SIG-M5 (cell line): ENCODE results near the gene DUSP2.

Source experiments
- DNase-seq: peaks from one replicate; lab custom pipeline; 2025; lab: John Stamatoyannopoulos, UW

DUSP2 gene

DNA sequence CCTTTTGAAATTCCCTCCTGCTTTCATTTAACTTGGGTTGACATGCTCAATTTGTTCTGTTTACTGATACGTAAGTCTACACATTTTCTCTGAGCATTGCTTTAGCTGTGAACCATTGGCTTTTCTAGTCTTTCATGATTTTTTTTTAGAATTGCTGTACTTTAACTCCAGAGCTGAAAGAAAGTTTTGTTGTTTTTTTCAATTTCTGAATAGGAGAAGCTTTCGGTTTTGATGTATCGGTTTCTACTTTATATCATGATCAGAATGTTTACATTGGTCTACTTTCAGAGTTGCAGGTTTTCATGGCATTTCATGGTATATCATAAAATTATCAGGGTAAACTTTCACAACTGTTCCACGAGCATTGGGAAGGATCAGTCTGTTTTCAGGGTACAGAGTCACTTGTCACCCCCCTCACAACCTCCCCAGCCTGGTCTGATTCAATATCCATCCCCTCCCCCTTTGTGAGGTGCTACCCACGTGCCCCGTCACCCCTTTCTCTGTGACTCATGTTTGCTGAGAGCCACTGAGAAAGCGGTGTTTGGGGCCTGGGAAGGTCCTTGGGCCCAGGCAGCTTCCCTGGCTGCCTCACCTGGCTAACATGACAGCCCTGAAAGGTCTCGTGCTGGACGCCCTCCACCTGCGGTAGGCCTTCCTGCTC is 14.0 kb downstream of the DUSP2 start:
- DNase-seq: no peak

DNA sequence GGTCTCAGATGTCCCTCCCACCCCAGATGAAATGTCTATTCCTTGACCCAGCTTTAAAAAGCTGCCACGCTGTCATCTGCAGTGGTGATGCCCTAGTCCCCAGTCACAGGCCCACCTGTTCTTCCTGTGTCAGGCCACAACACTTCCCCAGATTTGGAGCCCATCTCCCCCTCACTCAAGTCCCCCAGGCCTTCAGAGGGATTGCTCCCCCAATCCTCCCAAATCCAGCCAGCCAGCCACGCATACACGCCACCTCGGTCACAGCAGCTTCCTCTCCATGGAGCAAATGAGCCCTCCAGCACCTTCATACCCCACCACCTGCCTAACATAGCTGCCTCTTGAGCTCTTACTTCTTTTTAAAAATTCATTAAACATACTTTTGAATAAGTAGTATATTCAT is 14.8 kb downstream of the DUSP2 start:
- no peak for DNase-seq

DNA sequence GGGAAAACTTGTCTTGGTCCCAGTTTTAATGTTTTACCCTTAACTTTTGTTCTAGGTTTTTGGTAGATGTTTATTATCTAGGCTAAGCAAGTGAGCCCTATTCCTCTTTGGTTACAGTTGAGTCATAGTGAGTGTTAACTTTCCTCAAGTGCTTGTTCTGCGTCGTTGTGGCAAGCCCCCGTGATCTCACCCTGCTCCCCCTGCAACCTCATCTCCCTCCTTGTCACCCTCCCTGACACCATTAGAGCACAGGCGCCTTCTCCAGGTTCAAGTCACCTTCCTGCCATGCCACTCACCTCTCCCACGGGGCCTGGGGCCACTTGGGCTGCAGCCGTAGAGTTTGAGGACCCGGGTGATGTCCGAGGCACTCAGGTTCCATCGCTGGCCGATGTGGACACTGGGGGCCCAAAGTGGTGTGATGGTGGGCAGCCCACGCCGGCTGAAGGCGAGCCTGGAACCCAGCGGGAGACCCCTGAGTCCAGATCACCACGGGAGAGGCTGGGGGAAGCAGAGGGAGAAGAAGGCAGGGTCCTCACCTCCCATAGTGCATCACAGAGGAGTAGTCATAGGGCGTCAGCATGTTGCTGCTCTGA is 15.6 kb downstream of the DUSP2 start:
- DNase-seq: no peak

DNA sequence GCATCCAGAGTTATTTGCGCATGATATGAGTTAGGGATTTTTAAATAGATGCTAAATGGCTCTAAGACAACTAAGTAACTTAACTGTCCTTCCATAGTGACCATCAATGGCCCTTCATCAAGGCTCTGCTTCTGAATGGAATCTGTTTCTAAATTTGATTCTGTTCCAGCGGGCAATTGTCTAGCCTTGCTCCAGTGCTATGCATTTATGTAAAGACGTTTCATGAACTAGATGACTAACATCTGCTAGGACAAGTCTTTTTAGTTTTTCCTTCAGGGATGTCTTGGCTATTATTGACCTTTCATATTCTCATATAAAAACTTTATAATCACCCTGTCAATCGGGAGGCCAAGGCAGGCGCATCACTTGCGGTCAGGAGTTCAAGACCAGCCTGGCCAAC is 16.8 kb downstream of the DUSP2 start:
- no peak for DNase-seq

DNA sequence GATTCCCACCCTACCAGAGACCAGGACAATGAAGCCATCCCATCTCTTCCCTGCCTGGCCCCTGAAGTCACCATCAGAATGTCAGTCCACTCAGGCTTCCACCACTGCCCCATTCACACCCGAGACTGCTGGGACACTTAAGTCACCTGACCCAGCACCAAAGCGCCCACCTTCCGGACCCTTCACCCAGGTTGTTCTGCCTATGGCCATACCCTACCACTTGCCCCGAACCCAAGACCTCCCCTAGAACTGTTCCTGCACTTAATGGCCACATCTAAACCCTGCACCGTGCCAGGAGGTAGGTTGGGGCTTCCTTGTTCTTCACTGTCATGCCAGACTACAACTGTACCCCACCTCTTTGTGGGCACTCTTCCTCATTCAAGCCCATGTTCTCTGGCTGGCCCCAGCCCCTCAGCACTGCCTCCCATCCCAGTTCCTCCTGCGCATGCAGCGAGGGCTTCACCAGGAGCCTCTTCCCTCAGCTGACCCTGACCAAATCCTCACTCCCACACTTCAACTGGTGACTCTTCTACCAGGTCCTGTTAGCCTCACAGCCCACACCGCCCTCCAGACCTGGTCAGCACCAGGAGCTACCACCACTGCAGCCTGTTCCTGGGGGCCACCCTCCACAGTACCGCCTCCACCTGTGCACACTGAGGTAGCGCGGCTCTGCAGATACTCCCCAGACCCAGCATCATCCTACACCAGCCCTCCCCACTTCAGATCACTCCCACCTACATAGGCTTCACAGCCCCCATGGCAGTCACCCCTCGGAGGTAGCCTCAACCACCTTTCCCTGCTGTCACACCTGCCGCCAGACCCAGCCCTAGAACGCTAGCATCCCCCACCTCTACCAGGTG is 20.6 kb downstream of the DUSP2 start:
- DNase-seq: no peak

DNA sequence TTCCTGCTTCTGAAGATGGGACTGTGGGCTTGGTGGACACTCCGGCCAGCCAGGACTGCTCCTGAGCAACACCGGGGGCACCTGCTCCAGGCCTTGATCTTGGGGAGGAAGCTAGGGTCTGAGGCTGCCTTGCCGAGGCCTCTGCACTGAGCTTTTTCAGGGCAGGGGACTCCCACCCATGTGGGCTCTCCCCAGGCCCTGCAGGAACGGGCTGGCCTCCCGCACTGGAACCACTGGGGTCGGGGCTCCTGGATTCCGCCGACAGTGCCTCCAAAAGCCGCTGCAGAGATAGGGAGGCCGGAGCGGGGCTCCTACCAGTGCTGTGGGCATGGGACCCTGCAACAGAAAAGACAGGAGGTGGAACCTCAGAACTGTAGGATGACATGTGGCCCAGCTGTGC is 21.3 kb downstream of the DUSP2 start:
- no peak for DNase-seq

DNA sequence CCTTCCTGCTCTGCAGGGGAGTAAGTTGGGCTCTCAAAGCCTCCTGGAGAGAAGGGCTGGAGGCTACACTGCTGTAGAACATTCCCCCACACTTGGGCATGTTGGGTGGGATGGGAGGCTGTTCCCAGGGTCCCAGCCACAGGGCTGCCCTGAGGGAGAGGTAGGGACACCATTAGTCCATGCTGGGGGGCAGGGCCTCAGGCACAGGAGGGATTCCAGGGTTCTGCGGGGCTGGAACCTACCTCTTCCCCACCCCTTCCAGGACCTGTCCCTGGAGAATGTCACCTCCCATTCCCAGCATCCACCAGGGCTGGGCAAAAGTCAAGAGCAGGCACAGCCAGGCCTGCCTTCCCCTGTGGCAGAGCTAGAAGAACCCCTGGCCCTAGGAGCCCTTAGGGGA is 21.9 kb downstream of the DUSP2 start:
- DNase-seq: no peak

DNA sequence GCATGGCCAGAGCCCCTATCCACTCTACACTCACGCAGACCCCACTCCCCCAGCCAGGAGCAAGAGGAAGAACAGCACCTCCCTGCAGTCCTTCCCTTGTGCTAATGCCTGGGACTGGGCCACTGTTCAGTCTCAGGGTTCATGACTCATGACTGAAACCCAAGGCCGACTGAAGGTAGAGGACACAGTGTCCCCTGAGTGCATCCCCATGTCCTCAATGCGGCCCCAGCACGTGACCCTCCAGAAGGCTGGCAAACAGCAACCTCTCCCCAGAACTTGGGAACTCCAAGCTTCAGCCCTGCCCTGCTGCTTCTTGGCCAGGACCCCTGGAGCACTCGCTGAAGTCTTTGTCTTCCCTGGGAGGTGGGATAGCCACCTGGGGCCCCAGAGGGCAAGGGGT is 22.8 kb downstream of the DUSP2 start:
- DNase-seq: no peak

DNA sequence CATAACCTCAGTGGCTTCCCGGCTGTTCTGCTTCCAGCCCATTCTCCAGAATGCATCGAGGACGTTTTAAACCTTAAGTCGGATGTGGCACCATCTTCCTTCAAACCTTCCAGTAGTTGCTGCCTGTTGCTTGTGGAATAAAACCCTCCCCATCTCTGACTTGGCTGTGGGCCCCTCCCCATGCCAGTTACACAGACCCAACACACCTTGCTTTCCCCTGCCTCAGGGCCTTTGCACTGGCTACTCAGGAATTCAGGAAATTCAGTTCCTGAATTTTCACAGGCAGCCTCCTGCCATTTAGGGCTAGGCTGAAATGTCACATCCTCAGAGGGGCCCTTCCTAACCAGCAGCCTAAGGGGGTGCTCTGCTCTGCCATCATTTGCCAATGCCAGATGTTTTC is 23.8 kb downstream of the DUSP2 start:
- DNase-seq: no peak

DNA sequence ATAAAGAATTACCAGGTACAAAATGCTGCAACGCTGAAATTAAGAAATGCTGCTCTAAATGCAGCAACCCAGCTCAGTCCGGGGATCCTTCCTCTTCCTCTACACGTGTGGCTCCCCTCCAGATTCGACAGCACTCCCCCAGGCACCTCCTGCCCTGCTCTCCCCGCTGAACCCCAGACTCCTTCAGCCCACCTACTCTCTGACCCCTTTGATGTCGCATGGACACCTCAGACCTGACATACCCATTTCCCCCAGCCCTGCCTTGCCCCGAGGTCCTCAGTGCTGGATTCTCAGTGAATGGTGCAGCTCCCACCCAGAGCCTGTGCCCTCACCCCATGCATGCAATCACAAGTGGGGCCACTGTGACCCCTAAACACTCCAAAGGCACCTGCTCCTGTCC is 24.2 kb downstream of the DUSP2 start:
- no peak for DNase-seq

DNA sequence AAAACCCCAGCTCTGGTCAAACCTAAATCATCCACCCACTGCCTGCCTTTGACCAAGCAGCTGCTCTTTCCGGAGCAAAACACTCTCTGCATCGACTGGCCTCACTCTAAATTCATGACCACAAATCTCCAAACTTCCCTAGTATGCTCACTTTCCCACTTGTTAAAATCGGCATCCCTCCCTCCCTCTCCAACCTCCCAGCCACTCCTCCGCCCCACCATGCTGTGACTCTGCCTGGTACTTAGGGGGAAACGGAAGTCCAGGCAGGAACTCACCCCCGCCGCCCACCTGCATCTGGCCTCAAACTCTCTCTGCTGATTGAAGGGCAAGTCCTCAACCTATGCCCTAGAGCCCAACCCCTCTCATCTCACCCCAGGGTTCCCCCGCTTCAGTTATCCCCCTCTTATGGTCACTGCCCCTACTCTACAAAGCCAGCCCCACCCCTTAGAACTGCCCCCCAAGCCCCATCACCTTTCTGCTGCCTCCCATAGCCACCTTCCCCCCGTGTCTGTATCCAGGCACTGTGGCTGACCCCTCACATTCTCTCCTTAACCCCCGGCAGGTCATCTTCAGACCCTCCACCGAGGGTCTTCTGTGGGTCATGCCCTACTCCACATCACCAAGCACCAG is 25.0 kb downstream of the DUSP2 start:
- no peak for DNase-seq

DNA sequence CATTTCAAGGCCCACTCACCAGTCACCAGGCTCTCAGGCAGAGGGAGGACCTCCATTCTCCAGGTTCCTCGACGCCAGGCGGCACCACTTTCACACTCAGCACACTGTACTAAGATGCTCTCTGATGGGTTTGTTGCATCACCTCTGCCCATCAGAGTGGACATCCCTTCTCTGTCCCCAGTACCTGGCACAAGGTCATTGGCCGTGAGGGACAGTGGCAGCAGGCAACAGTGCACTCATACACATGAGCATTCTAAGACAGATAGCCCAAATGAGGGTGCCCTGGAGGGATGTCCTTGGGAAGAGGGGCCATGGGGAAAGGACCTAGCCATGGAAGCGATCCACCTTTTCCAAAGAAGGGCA is 25.9 kb downstream of the DUSP2 start:
- DNase-seq: no peak

DNA sequence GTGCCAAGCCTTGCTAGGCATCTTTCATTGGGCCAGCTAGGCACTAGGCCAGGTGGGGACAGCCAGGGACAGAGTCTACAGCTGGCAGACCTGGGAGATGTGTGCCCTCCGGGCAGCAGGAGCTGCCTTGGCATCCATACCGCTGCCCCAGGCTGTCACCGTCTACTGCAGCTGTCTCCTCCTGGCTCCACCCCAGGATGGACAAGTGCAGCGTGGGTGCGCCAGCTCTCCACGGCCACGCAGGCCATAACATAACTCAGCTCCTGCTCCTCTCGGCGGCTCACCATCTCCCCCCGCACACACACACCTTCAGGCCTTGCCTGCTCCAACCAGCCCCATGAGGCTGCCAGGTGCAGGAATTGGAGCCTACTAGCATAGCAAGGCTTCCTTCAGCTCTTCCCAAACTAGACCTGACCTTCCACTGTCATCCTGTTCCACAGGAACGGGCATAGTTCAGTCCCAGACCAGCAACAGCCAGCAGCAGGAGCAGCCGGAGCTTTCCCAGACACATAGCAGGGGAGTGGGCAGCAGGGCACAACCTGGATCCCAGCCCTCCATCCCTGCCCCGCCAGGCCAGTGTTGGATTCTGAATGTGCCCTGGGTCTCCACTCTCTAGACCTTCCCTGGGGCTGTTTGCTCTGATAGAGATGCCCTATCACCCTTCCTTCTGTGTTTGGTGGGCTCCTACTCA is 26.4 kb downstream of the DUSP2 start:
- no peak for DNase-seq

DNA sequence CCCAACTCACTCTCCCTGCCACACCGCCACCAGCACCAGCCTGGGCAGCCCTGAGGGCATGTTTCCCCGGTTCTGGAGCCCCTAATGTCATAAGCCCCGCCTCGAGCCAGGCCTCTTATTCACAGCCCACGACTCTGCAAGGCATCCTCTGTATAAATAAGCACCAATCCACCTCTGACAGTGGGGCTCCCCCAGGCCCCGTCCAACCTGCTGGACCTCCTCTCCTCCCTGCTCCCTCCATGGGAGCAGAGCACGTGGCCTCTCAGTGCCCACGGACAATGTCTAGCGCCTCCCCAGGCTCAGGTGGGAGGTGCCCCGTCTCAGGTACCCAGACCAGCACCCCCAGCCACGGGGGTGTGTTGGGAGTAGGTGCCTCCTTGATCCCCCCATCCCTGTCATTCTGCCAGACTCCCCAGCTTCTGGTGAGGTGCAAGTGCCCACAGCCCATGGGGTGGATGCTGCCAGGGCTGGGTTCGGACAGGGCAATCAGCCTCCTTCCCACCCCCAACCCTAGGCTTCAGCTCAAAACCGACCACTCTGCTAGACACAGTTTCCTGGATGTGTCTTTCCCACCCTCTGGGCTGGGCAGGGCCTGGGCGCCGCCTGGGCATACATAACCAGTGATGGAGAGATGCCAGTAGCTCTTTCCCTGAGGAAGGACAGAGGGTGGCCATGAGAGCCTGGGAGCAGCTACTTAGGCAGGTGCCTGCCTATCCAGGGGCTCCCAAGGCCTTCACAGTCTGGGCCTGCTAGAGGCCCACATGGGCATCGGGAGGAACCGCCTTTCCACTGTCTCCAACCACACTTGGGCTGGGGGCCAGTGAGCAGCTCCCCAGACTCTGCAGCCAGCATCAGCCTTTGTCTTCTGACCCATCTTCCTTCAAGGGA is 27.3 kb downstream of the DUSP2 start:
- no peak for DNase-seq

DNA sequence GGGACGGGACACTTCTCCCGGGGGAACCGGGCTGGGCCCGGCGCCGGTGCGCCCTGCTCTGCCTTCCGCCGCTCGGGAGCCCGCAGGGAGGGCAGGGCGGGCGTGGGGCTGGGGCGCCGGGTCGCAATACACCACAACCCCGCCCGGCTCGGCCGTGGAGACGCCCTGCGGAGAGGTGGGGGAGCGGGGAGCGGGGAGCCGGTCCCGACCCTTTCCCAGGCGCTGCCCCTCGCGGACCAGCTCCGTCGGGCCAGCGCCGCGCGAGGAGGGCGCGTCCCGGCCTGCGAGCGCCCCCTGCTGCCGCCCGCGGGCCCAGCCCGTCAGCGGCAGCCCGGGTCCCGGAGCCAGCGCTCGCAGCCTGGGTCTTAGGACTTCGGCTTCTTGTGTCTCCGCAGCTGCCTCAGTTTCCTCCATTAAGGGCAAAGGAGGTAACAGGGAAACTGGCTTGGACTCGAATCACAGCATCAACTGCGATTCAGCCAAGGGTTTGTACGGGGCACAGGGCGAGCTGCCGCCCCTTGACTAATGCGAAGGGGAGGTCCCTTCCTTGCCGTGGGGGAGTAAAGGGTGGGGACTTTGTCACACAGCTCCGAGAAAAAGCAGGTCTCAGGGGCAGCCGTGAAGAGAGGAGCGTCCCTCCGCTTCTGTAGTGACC is 28.2 kb downstream of the DUSP2 start:
- DNase-seq: no peak

DNA sequence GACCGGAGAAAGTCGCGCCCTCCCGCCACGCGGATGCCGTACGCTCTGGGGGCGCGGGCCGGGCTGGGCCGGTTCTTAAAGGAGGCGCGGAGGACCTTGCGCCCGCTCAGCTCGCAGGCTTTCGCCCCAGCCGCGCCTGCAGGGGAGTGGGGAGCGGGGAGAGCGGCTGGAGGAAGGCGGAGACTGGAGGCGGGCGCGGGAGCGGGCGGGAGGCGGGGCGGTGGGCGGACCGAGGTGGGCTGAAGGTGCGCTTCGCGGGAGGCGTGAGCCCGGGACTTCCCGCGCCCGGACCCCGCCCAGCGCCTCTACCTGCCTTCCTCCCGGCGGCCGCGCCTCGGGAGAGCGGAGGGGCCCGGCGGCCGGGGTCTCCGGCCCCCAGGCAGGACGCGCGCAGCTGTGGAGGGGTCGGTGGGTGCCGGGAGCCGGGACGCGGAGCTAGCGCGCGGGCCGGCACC is 28.8 kb downstream of the DUSP2 start, which contains the start of gene ADRA2B:
ADRA2B (minus strand) TSS at position 148 of the 455 bp plus-strand sequence. CDS start 422 bp downstream, outside the sequence.
- no peak for DNase-seq

DNA sequence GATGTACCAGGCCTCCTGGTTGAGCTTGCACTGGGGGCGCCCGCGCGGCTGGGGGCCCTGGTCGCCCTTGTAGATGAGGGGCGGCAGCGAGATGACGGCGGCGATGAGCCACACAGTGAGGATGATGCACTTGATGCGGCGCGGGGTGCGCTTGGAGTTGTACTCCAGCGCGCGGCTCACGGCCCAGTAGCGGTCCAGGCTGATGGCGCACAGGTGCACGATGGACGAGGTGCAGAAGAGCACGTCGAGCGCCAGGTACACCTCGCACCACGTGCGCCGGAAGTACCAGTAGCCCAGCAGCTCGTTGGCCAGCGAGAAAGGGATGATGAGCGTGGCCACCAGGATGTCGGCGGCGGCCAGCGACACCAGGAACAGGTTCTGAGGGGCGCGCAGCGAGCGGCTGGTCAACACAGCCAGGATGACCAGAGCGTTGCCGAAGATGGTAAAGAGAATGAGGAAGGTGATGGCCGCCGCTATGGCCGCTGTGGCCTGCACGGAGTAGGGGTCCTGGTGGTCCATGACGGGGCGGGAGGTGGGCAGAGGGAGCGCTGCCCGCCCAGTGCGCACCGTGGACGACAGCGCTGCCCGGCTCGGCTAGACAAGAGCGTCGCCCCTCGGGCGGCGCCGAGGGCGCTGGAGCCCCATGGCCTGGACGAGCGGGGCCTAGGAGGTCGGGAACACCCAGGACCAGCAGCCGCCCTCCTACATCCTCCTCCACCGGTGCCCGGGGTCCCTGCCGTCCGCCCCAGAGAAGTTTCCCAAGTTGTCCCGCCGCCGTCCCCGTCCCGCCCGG is 29.4 kb downstream of the DUSP2 start:
- DNase-seq: no peak

DNA sequence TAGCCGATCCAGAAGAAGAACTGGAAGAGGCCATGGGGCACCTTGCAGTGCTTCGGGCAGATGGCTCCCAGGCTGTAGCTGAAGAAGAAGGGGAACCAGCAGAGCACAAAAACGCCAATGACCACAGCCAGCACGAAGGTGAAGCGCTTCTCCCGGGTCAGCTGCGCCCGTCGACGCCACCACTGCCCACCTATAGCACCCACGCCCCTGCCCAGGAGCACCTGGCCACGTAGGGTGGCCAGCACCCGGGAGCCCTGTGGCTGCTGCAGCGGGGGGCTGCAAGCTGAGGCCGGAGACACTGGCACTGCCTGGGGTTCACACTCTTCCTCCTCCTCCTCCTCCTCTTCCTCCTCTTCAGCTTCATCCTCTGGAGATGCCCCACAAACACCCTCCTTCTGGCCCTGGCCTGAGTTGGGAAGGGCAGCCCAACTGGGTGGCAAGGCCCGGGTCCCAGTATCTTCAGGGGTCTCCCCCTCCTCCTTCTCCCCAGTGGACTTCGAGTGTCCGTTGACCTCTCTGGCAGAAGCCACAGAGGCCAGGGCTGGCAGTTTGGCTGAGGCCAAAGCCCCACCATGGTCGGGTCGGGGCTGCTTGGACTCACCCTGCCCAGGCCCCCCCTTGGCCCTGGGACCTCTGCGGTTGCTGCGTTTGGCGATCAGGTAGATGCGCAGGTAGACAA is 30.2 kb downstream of the DUSP2 start:
- no peak for DNase-seq

DNA sequence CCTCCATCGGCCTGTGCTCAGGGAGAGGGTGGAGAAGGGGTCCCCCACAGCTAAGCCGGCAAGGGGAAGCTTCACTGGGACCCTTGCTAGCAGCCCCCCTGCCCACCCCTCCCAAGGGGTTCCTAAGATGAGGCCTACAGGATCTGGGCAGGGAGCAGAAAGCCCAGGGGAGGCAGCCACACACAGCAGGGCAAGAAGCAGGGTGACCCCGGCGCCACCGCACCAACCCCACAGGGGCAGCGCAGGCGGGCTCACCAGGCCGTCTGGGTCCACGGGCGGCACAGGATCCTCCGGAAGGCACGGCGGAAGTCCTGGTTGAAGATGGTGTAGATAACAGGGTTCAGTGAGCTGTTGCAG is 30.7 kb downstream of the DUSP2 start:
- no peak for DNase-seq
